Hepatocyte (in vitro differentiated cells): Measurements from ENCODE around the gene PHF12. TPM values are rescaled to one million over a fixed set of nuclear protein-coding genes. Genes with fewer than 3 reads are reported as not detected.

Experiments
- DNase-seq: peaks from one replicate; pipeline ENCODE4 v3.0.0-alpha.2; 2016; ENCODE audit warnings: low spot score
- H2AFZ ChIP-seq: fragments of 200-600 bp; sonication (generic); 2 replicates; pipeline ENCODE4 v1.6.0; 2016; ENCODE audit warnings: antibody characterized with exemption, mild to moderate bottlenecking
- H3K27ac ChIP-seq: fragments of 200-600 bp; sonication (generic); 2 replicates; pipeline ENCODE4 v1.5.1; 2016; ENCODE audit warnings: mild to moderate bottlenecking
- H3K27me3 ChIP-seq: fragments of 200-600 bp; sonication (generic); 2 replicates; pipeline ENCODE4 v1.6.1; 2016
- H3K36me3 ChIP-seq: fragments of 200-600 bp; sonication (generic); replicated peaks from 2 replicates; pipeline ENCODE4 v1.5.1; 2016; ENCODE audit warnings: low read depth; ENCODE audit not compliant: insufficient read depth
- H3K4me1 ChIP-seq: fragments of 200-600 bp; sonication (generic); 2 replicates; pipeline ENCODE4 v1.5.1; 2016; ENCODE audit warnings: mild to moderate bottlenecking, moderate library complexity; ENCODE audit not compliant: insufficient read depth
- H3K4me2 ChIP-seq: fragments of 200-600 bp; sonication (generic); 2 replicates; pipeline ENCODE4 v1.6.0; 2016
- H3K4me3 ChIP-seq: fragments of 200-600 bp; sonication (generic); 2 replicates; pipeline ENCODE4 v1.5.1; 2016; ENCODE audit warnings: mild to moderate bottlenecking
- H3K79me2 ChIP-seq: fragments of 200-600 bp; sonication (generic); 2 replicates; pipeline ENCODE4 v1.6.0; 2017; ENCODE audit warnings: mild to moderate bottlenecking
- H3K9me2 ChIP-seq: fragments of 200-600 bp; sonication (generic); replicated peaks from 2 replicates; pipeline ENCODE4 v1.6.0; 2017; ENCODE audit warnings: mild to moderate bottlenecking; ENCODE audit not compliant: insufficient read depth
- H3K9me3 ChIP-seq: fragments of 200-600 bp; sonication (generic); 2 replicates; pipeline ENCODE4 v1.5.1; 2016; ENCODE audit warnings: low read depth, mild to moderate bottlenecking
- H4K20me1 ChIP-seq: fragments of 200-600 bp; sonication (generic); 2 replicates; pipeline ENCODE4 v1.6.0; 2016; ENCODE audit warnings: mild to moderate bottlenecking; ENCODE audit not compliant: insufficient read depth, poor library complexity, severe bottlenecking
- CTCF ChIP-seq: fragments of 200-600 bp; sonication (generic); IDR thresholded peaks from 2 replicates; pipeline ENCODE4 v1.5.1; 2016; ENCODE audit warnings: antibody characterized with exemption, mild to moderate bottlenecking; ENCODE audit not compliant: poor library complexity
- EZH2 ChIP-seq: fragments of 200-600 bp; sonication (generic); IDR thresholded peaks from 2 replicates; pipeline ENCODE4 v1.6.1; 2016; ENCODE audit warnings: antibody characterized with exemption, mild to moderate bottlenecking, borderline replicate concordance
- EZH2phosphoT487 ChIP-seq: fragments of 200-600 bp; sonication (generic); IDR thresholded peaks from one replicate; pipeline ENCODE4 v1.6.1; 2018; ENCODE audit warnings: antibody characterized with exemption, mild to moderate bottlenecking, low read depth, moderate library complexity; ENCODE audit not compliant: unreplicated experiment, severe bottlenecking
- WGBS: methylation state at CpG from one replicate; pipeline ENCODE4 v1.1.6; 2016; ENCODE audit warnings: low lambda C conversion rate; ENCODE audit errors: missing lambda C conversion rate; 5-methylcytosine and 5-hydroxymethylcytosine counted together
- polyA plus RNA-seq: library from polyadenylated mRNA; unstranded; fragments of >200 nt; fragmentation: Nextera tagmentation; extraction: Ambion mirVana; gene quantifications from 2 replicates; pipeline ENCODE4 v1.2.1, GENCODE V29; 2016
- total RNA-seq: library from RNA; depleted of rRNA; stranded (reverse); fragments of >200 nt; gene quantifications from 2 replicates; pipeline ENCODE4 v1.2.3, GENCODE V29; 2014

PHF12 gene
- total and polyA plus RNA-seq, 2 experiments from 2014 or later, result 12.1 to 19.0 TPM

GRCh38 chr17:28996554-28997096 lies 45.3 kb upstream of the PHF12 start:
- Histone ChIP-seq H3K4me1 (no peaks in the 10 kb centered on the region), H3K79me2 (no peaks in the 10 kb centered on the region), H3K9me2 (no peaks in the 10 kb centered on the region), H3K27ac (no peak overlapping the region), H3K4me3 (no peak overlapping the region), H3K27me3 (peaks cover 26% of the 10 kb centered on the region), H3K36me3 (no peaks in the 10 kb centered on the region), H3K4me2 (no peak overlapping the region), H4K20me1 (no peaks in the 10 kb centered on the region), H3K9me3 (no peaks in the 10 kb centered on the region), H2AFZ (no peak overlapping the region)
- 55% methylated on average over 5 of the region's 5 CpGs for whole genome bisulfite sequencing
- no peak for TF ChIP-seq EZH2phosphoT487
- no peak for TF ChIP-seq EZH2
- TF ChIP-seq CTCF, result no peak
- no peak for DNase-seq

GRCh38 chr17:28993645-28994426 lies 42.5 kb upstream of the PHF12 start:
- DNase-seq, result no peak
- Histone ChIP-seq H2AFZ (no peak overlapping the region), H4K20me1 (no peaks in the 10 kb centered on the region), H3K9me3 (no peaks in the 10 kb centered on the region), H3K27me3 (peaks cover 7% of the 10 kb centered on the region), H3K79me2 (no peaks in the 10 kb centered on the region), H3K4me3 (no peak overlapping the region), H3K4me1 (no peaks in the 10 kb centered on the region), H3K27ac (no peak overlapping the region), H3K9me2 (no peaks in the 10 kb centered on the region), H3K4me2 (no peak overlapping the region), H3K36me3 (no peaks in the 10 kb centered on the region)
- TF ChIP-seq EZH2phosphoT487 (no peak), CTCF (no peak), EZH2 (no peak)
- WGBS, result 88% methylated on average over 13 of the region's 13 CpGs

DNA sequence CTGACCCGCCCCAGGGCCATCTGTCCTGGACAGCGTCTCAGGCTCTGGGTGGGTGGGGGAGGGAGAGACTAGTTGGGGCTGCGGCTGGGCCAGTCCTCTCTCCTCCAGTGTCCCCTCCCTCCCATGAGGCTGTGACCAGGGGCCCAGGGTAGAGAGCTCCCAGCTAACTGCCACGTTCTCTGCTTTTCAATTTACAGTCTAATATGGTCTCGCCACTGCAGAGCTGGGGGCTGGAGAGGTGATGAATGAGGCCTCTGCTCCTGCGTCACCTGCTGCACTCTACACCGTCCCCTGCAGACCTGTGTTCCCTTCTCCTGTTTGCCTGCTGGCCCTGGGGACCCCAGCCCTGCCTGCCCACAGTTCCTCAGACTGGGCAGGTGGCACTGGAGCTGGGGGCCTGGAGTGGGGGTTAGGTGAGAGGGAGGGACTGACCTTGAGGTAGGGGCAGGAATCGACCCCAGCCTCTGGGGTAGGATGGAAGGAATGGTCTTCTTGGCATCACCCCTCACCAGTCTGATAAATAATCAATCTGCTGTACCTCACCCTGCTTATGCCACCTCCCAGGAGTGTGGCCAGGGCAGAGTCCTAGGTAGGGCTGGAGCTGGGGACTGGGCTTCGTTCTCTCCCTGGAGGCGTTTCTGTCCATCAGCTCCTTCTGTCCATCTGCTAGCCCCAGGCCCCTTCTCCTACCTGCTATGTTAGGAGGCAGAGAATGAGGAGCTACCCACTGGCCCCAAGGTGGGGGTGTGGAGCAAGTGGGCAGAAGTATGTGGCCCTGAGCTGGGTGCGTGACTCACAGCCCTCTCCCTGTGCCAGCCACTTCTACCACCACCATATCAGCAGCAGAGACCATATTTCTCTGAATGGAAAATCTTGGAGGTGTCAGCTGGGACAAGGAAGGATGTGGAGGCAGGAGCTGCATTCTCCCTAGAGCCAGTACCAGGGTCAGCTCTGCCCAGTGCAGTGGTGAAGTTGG lies 41.6 kb upstream of the PHF12 start:
- no peak overlapping the region for H3K27ac ChIP-seq

More for the DNA sequence above, 41.6 kb upstream of the PHF12 start:
- Histone ChIP-seq H3K4me1 (no peaks in the 10 kb centered on the region), H3K9me2 (no peaks in the 10 kb centered on the region), H2AFZ (no peak overlapping the region), H4K20me1 (no peaks in the 10 kb centered on the region), H3K36me3 (no peaks in the 10 kb centered on the region), H3K4me3 (no peak overlapping the region), H3K9me3 (no peaks in the 10 kb centered on the region), H3K27me3 (no peaks in the 10 kb centered on the region), H3K4me2 (no peak overlapping the region), H3K79me2 (no peaks in the 10 kb centered on the region)
- 84% methylated on average over 11 of the region's 11 CpGs for WGBS
- TF ChIP-seq EZH2 (no peak), CTCF (no peak), EZH2phosphoT487 (no peak)
- no peak for DNase-seq
